GM12872 (cell line): ENCODE data around the gene FCER1G.

Experiments used
- CTCF ChIP-seq: IDR thresholded peaks from 3 replicates; pipeline ENCODE4 v1.5.1; 2011; ENCODE audit warnings: low read depth, mild to moderate bottlenecking, low read length, moderate library complexity; ENCODE audit not compliant: insufficient read depth

The FCER1G gene

GRCh38 chr1:161229896-161230295 is 14.8 kb downstream of the FCER1G start:
- peak; percentile 17; the same call in 1 of the 3 replicates for TF ChIP-seq CTCF

GRCh38 chr1:161230762-161231161 is 15.7 kb downstream of the FCER1G start:
- TF ChIP-seq CTCF = no peak

- no peak for TF ChIP-seq CTCF
These were observed 18.0 kb downstream of the FCER1G start for GRCh38 chr1:161233102-161233501.

GRCh38 chr1:161235957-161236775 is 21.1 kb downstream of the FCER1G start:
- TF ChIP-seq CTCF = no peak

GRCh38 chr1:161238039-161238473 is 23.0 kb downstream of the FCER1G start, which contains the start of gene NR1I3:
NR1I3 (minus strand) TSS chr1:161238203; CDS start chr1:161236565, 1,638 bp downstream.
- TF ChIP-seq CTCF = no peak

GRCh38 chr1:161241682-161242081 is 26.6 kb downstream of the FCER1G start:
- TF ChIP-seq CTCF = no peak

GRCh38 chr1:161242313-161242712 is 27.2 kb downstream of the FCER1G start:
- no peak for TF ChIP-seq CTCF
